HCT116 (cell line): ENCODE data around the gene ESR1. TPM values are rescaled to one million over a fixed set of nuclear protein-coding genes. Genes with fewer than 3 reads are reported as not detected.

Experiments used
- ATAC-seq: fragments of 200-7000 bp; cut with Tn5 transposase; 2 replicates; pipeline ENCODE4 v1.9.1; 2020; ENCODE audit warnings: mild to moderate bottlenecking, moderate library complexity
- BruUV-seq: library from RNA; stranded (reverse); fragments of 400-500 nt; replicated peaks from 2 replicates; lab custom pipeline; 2021; lab: Mats Ljungman, UMichigan
- CTCF ChIA-PET: fragments of 300-600 bp; sonication (Branson Sonifier 250); formaldehyde crosslinking; loops from one replicate; lab custom pipeline; 2021; ENCODE audit warnings: antibody characterized with exemption; lab: Charles Lee
- POLR2A ChIA-PET: fragments of 300-600, 350-600 bp; sonication (Branson Sonifier 250); formaldehyde crosslinking; loops from one replicate; lab custom pipeline; 2021; ENCODE audit warnings: antibody characterized with exemption; lab: Charles Lee
- RAD21 ChIA-PET, 2 experiments: fragments of 300-600 bp; sonication (Branson Sonifier 250); formaldehyde crosslinking; loops; one replicate each; lab custom pipeline; 2023; ENCODE audit warnings: low total read pairs in 2 of 2; ENCODE audit not compliant: uncharacterized antibody in 2 of 2, unreplicated experiment in 2 of 2, low non-redundant PET in 1 of 2; lab: Charles Lee
- DNase-seq: peaks from one replicate; pipeline ENCODE4 v3.0.0-alpha.2; 2010; ENCODE audit warnings: low read depth, low spot score
- H2AFZ ChIP-seq: fragments of 200-600 bp; shearing (Covaris generic), sonication (generic); 2 replicates; pipeline ENCODE4 v1.6.1; 2017; ENCODE audit warnings: low read depth, mixed run types, mixed read lengths, antibody characterized with exemption, low read length; ENCODE audit not compliant: poor library complexity, severe bottlenecking
- H3K27ac ChIP-seq: 2 replicates; pipeline ENCODE4 v1.5.1; 2012; ENCODE audit warnings: low read depth, low read length
- H3K27me3 ChIP-seq: fragments of 200-600 bp; sonication (generic); 2 replicates; pipeline ENCODE4 v1.6.1; 2016; ENCODE audit warnings: mixed run types, low read length, mixed read lengths; ENCODE audit not compliant: insufficient read depth
- H3K36me3 ChIP-seq, 2 experiments: fragments of 200-500 bp in 1 of 2; fragments of 200-600 bp in 1 of 2; sonication (Bioruptor generic) in 1 of 2; sonication (generic) in 1 of 2; 2 replicates each; pipeline versions ENCODE4 v1.5.1 to v1.6.1; 2014 to 2016; ENCODE audit warnings: low read length in 2 of 2, inconsistent platforms in 1 of 2, mixed read lengths in 1 of 2, mixed run types in 1 of 2; ENCODE audit not compliant: insufficient read depth in 2 of 2, control insufficient read depth in 1 of 2
- H3K4me1 ChIP-seq, 2 experiments: fragments of 200-600 bp in 1 of 2; sonication (generic) in 1 of 2; 2 replicates each; pipeline versions ENCODE4 v1.5.1 to v1.6.1; 2012 to 2017; ENCODE audit warnings: low read length in 2 of 2, inconsistent platforms in 1 of 2, mild to moderate bottlenecking in 1 of 2, mixed read lengths in 1 of 2, mixed run types in 1 of 2, moderate library complexity in 1 of 2; ENCODE audit not compliant: insufficient read depth in 2 of 2, control insufficient read depth in 1 of 2
- H3K4me2 ChIP-seq: fragments of 200-600 bp; sonication (generic); 2 replicates; pipeline ENCODE4 v1.6.1; 2017; ENCODE audit warnings: mixed run types, low read length, mixed read lengths
- H3K4me3 ChIP-seq, 2 experiments: fragments of 200-600 bp in 1 of 2; sonication (generic) in 1 of 2; replicated peaks in 1 of 2; 2 replicates each; pipeline ENCODE4 v1.5.1; 2011 to 2016; ENCODE audit warnings: low read length in 2 of 2, control low read depth in 1 of 2, low read depth in 1 of 2, mild to moderate bottlenecking in 1 of 2, mixed read lengths in 1 of 2, mixed run types in 1 of 2
- H3K79me2 ChIP-seq: fragments of 200-600 bp; sonication (generic); 2 replicates; pipeline ENCODE4 v1.6.1; 2017; ENCODE audit warnings: mild to moderate bottlenecking, mixed run types, low read length, moderate library complexity, mixed read lengths; ENCODE audit not compliant: insufficient read depth
- H3K9ac ChIP-seq: fragments of 200-600 bp; sonication (generic); 2 replicates; pipeline ENCODE4 v1.6.1; 2016; ENCODE audit warnings: low read length, mixed read lengths
- H3K9me2 ChIP-seq: fragments of 200-600 bp; sonication (generic), shearing (Covaris generic); 2 replicates; pipeline ENCODE4 v1.6.1; 2017; ENCODE audit warnings: mixed run types, mild to moderate bottlenecking, moderate library complexity; ENCODE audit not compliant: insufficient read depth
- H3K9me3 ChIP-seq, 2 experiments: fragments of 200-500 bp in 1 of 2; fragments of 200-600 bp in 1 of 2; sonication (Bioruptor generic) in 1 of 2; sonication (generic) in 1 of 2; 2 replicates each; pipeline ENCODE4 v1.6.1; 2014 to 2017; ENCODE audit warnings: low read length in 2 of 2, mixed read lengths in 2 of 2, inconsistent platforms in 1 of 2, low read depth in 1 of 2, mild to moderate bottlenecking in 1 of 2, mixed run types in 1 of 2, moderate library complexity in 1 of 2; ENCODE audit not compliant: control insufficient read depth in 1 of 2, insufficient read depth in 1 of 2
- H4K20me1 ChIP-seq: fragments of 200-600 bp; sonication (generic), shearing (Covaris generic); 2 replicates; pipeline ENCODE4 v1.6.1; 2017; ENCODE audit warnings: mixed run types, mild to moderate bottlenecking, moderate library complexity; ENCODE audit not compliant: insufficient read depth
- CEBPB ChIP-seq: IDR thresholded peaks from 2 replicates; pipeline ENCODE4 v1.6.1; 2012; ENCODE audit warnings: low read depth
- ELF1 ChIP-seq: IDR thresholded peaks from 2 replicates; pipeline ENCODE4 v1.6.1; 2012; ENCODE audit warnings: low read depth, borderline replicate concordance
- EZH2 ChIP-seq: fragments of 200-600 bp; sonication (generic); IDR thresholded peaks from 2 replicates; pipeline ENCODE4 v1.6.1; 2017; ENCODE audit warnings: antibody characterized with exemption, mixed run types
- JUND ChIP-seq: IDR thresholded peaks from 2 replicates; pipeline ENCODE4 v1.6.1; 2012
- POLR2AphosphoS5 ChIP-seq: IDR thresholded peaks from 2 replicates; pipeline ENCODE4 v1.6.1; 2011; ENCODE audit warnings: mild to moderate bottlenecking, low read depth, low read length, moderate library complexity
- RAD21 ChIP-seq: IDR thresholded peaks from 2 replicates; pipeline ENCODE4 v1.6.1; 2012; ENCODE audit warnings: low read depth, mild to moderate bottlenecking
- SIN3A ChIP-seq: IDR thresholded peaks from 2 replicates; pipeline ENCODE4 v1.6.1; 2012; ENCODE audit warnings: low read depth
- SP1 ChIP-seq: IDR thresholded peaks from 2 replicates; pipeline ENCODE4 v1.6.1; 2012; ENCODE audit warnings: low read depth
- SRF ChIP-seq: IDR thresholded peaks from 2 replicates; pipeline ENCODE4 v1.6.1; 2012; ENCODE audit warnings: low read depth
- TCF7L2 ChIP-seq: IDR thresholded peaks from 2 replicates; pipeline ENCODE4 v1.7.0; 2011; ENCODE audit warnings: borderline replicate concordance, inconsistent platforms; ENCODE audit not compliant: insufficient read depth, insufficient read length; ENCODE audit errors: extremely low read depth
- ZFX ChIP-seq: fragments of 450-650 bp; IDR thresholded peaks from 2 replicates; pipeline ENCODE4 v1.6.1; 2017
- intact Hi-C: fragments of 100-400 bp; cut with micrococcal nuclease; formaldehyde crosslinking; loops from 2 replicates; pipeline ENCODE4 v1.10.0; 2022
- total RNA-seq: library from RNA; stranded (reverse); gene quantifications from one replicate; pipeline ENCODE4 v1.2.1, GENCODE V29; 2021; ENCODE audit not compliant: unreplicated experiment
- TF ChIP-seq, protein P1 (sequence below), 3 experiments: fragments of 200-600 bp in 1 of 3; sonication (generic) in 1 of 3; IDR thresholded peaks in 2 of 3; conservative IDR thresholded peaks in 1 of 3; 2 replicates each; pipeline ENCODE4 v1.5.1; 2012 to 2017; ENCODE audit warnings: low read depth in 2 of 3, low read length in 2 of 3, antibody characterized with exemption in 1 of 3, borderline replicate concordance in 1 of 3, control low read depth in 1 of 3, mild to moderate bottlenecking in 1 of 3, mixed read lengths in 1 of 3, mixed run types in 1 of 3, moderate library complexity in 1 of 3; ENCODE audit not compliant: insufficient read depth in 1 of 3
- TF ChIP-seq, protein P2 (sequence below): IDR thresholded peaks from 2 replicates; pipeline ENCODE4 v1.6.1; 2012; ENCODE audit warnings: low read depth
- TF ChIP-seq, protein P3 (sequence below): IDR thresholded peaks from 2 replicates; pipeline ENCODE4 v1.6.1; 2012

ESR1 gene
- total RNA-seq, 1 experiment from 2014 or later, result 0.17 TPM

DNA sequence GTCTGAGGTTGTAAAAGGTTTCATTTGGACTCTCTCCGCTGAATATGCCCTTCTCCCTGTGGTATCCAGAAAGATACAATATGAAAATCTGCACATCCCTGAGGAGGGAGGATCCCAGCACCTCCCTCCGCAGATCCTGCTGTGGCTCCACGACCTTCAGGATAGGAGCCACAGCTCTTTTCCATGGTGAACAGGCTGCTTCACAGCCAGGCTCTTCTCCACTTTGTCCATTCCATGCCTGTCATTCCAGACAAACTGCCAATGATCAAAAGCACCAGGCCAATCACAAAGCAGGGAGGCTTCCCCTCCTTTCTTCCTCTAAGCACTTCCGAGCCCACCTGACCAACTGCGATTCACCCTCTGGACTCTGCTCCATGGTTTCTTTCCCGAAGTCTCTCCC lies 339.8 kb downstream of the ESR1 start:
- no peaks in the 10 kb centered on the region for H3K4me1 ChIP-seq
- no peaks in the 10 kb centered on the region for H3K9me2 ChIP-seq
- H2AFZ ChIP-seq, result no peak overlapping the region
- CTCF ChIA-PET, result no interaction called here
- POLR2A ChIA-PET, result no interaction called here
- H3K4me2 ChIP-seq, result no peak overlapping the region
- no TSS peak for BruUV-seq
- no peaks in the 10 kb centered on the region for H3K79me2 ChIP-seq
- no peaks in the 10 kb centered on the region for H4K20me1 ChIP-seq
- intact Hi-C loops, result no loop called here
- ATAC-seq (no peak), DNase-seq (no peak)
- RAD21 ChIA-PET, result no interaction called here
- no peak overlapping the region for H3K4me3 ChIP-seq
- no peak for TF ChIP-seq SP1
- no peak for TF ChIP-seq CEBPB
- TF ChIP-seq, protein P1, sequence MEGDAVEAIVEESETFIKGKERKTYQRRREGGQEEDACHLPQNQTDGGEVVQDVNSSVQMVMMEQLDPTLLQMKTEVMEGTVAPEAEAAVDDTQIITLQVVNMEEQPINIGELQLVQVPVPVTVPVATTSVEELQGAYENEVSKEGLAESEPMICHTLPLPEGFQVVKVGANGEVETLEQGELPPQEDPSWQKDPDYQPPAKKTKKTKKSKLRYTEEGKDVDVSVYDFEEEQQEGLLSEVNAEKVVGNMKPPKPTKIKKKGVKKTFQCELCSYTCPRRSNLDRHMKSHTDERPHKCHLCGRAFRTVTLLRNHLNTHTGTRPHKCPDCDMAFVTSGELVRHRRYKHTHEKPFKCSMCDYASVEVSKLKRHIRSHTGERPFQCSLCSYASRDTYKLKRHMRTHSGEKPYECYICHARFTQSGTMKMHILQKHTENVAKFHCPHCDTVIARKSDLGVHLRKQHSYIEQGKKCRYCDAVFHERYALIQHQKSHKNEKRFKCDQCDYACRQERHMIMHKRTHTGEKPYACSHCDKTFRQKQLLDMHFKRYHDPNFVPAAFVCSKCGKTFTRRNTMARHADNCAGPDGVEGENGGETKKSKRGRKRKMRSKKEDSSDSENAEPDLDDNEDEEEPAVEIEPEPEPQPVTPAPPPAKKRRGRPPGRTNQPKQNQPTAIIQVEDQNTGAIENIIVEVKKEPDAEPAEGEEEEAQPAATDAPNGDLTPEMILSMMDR (IDR thresholded peaks at IDR 0.05 in 2 of 3, conservative IDR thresholded peaks at IDR 0.05 in 1 of 3; ENCODE audit: borderline replicate concordance in 1 of 3, insufficient read depth in 1 of 3, low read depth in 2 of 3, low read length in 2 of 3), result no peak
- no peak for TF ChIP-seq RAD21
- TF ChIP-seq SRF, result no peak
- TF ChIP-seq, protein P2, sequence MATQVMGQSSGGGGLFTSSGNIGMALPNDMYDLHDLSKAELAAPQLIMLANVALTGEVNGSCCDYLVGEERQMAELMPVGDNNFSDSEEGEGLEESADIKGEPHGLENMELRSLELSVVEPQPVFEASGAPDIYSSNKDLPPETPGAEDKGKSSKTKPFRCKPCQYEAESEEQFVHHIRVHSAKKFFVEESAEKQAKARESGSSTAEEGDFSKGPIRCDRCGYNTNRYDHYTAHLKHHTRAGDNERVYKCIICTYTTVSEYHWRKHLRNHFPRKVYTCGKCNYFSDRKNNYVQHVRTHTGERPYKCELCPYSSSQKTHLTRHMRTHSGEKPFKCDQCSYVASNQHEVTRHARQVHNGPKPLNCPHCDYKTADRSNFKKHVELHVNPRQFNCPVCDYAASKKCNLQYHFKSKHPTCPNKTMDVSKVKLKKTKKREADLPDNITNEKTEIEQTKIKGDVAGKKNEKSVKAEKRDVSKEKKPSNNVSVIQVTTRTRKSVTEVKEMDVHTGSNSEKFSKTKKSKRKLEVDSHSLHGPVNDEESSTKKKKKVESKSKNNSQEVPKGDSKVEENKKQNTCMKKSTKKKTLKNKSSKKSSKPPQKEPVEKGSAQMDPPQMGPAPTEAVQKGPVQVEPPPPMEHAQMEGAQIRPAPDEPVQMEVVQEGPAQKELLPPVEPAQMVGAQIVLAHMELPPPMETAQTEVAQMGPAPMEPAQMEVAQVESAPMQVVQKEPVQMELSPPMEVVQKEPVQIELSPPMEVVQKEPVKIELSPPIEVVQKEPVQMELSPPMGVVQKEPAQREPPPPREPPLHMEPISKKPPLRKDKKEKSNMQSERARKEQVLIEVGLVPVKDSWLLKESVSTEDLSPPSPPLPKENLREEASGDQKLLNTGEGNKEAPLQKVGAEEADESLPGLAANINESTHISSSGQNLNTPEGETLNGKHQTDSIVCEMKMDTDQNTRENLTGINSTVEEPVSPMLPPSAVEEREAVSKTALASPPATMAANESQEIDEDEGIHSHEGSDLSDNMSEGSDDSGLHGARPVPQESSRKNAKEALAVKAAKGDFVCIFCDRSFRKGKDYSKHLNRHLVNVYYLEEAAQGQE, result no peak
- TF ChIP-seq EZH2, result no peak
- TF ChIP-seq, protein P3, sequence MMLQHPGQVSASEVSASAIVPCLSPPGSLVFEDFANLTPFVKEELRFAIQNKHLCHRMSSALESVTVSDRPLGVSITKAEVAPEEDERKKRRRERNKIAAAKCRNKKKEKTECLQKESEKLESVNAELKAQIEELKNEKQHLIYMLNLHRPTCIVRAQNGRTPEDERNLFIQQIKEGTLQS, result no peak
- TF ChIP-seq TCF7L2, result no peak
- TF ChIP-seq ELF1, result no peak
- no peak for TF ChIP-seq JUND
- no peak for TF ChIP-seq ZFX
- TF ChIP-seq SIN3A, result no peak
- no peak for TF ChIP-seq POLR2AphosphoS5
- H3K9me3 ChIP-seq, result no peaks in the 10 kb centered on the region
- H3K36me3 ChIP-seq, result no peaks in the 10 kb centered on the region
- H3K9ac ChIP-seq, result no peak overlapping the region
- H3K27ac ChIP-seq, result no peak overlapping the region
- no peaks in the 10 kb centered on the region for H3K27me3 ChIP-seq
